Smooth muscle cell (in vitro differentiated cells): ENCODE data around the gene CCDC40. TPM values are rescaled to one million over a fixed set of nuclear protein-coding genes. Genes with fewer than 3 reads are reported as not detected.

Experiments used
- DNase-seq: peaks from one replicate; lab custom pipeline; 2025; ENCODE audit not compliant: unreplicated experiment; lab: John Stamatoyannopoulos, UW
- H2AFZ ChIP-seq: fragments of 200-600 bp; sonication (generic); 2 replicates; pipeline ENCODE4 v1.6.0; 2016; ENCODE audit warnings: antibody characterized with exemption, low read depth, mild to moderate bottlenecking
- H3F3A ChIP-seq: fragments of 200-600 bp; sonication (generic); 2 replicates; pipeline ENCODE4 v1.6.0; 2017; ENCODE audit warnings: antibody characterized with exemption, low read depth
- H3K27ac ChIP-seq: fragments of 200-600 bp; sonication (generic); 2 replicates; pipeline ENCODE4 v1.5.1; 2016; ENCODE audit warnings: low read depth, mild to moderate bottlenecking
- H3K27me3 ChIP-seq: fragments of 200-600 bp; sonication (generic); 2 replicates; pipeline ENCODE4 v1.6.1; 2016; ENCODE audit warnings: low read depth, mild to moderate bottlenecking
- H3K36me3 ChIP-seq: fragments of 200-600 bp; sonication (generic); 2 replicates; pipeline ENCODE4 v1.5.1; 2016; ENCODE audit warnings: low read depth
- H3K4me1 ChIP-seq: fragments of 200-600 bp; sonication (generic); 2 replicates; pipeline ENCODE4 v1.5.1; 2016; ENCODE audit warnings: low read depth
- H3K4me2 ChIP-seq: fragments of 200-600 bp; sonication (generic); 2 replicates; pipeline ENCODE4 v1.6.0; 2016; ENCODE audit warnings: mild to moderate bottlenecking
- H3K4me3 ChIP-seq: fragments of 200-600 bp; sonication (generic); 2 replicates; pipeline ENCODE4 v1.5.1; 2016; ENCODE audit warnings: mild to moderate bottlenecking
- H3K79me2 ChIP-seq: fragments of 200-600 bp; sonication (generic); 2 replicates; pipeline ENCODE4 v1.6.0; 2016; ENCODE audit warnings: low read depth, mild to moderate bottlenecking
- H3K9ac ChIP-seq: fragments of 200-600 bp; sonication (generic); 2 replicates; pipeline ENCODE4 v1.6.0; 2016; ENCODE audit warnings: low read depth
- H3K9me3 ChIP-seq: fragments of 200-600 bp; sonication (generic); replicated peaks from 2 replicates; pipeline ENCODE4 v1.5.1; 2016; ENCODE audit warnings: low read depth
- H4K20me1 ChIP-seq: fragments of 200-600 bp; sonication (generic); 2 replicates; pipeline ENCODE4 v1.6.0; 2016; ENCODE audit warnings: low read depth
- CTCF ChIP-seq: fragments of 200-600 bp; sonication (generic); IDR thresholded peaks from 2 replicates; pipeline ENCODE4 v1.5.1; 2017; ENCODE audit warnings: borderline replicate concordance, mild to moderate bottlenecking, antibody characterized with exemption; ENCODE audit not compliant: insufficient read depth, poor library complexity, severe bottlenecking
- WGBS: methylation state at CpG from one replicate; pipeline ENCODE4 v1.1.7; 2016; ENCODE audit warnings: low lambda C conversion rate; 5-methylcytosine and 5-hydroxymethylcytosine counted together
- polyA plus RNA-seq: library from polyadenylated mRNA; unstranded; fragments of >200 nt; fragmentation: Nextera tagmentation; extraction: Ambion mirVana; gene quantifications from 2 replicates; pipeline ENCODE4 v1.2.1, GENCODE V29; 2016
- total RNA-seq: library from RNA; depleted of rRNA; stranded (reverse); fragments of >200 nt; gene quantifications from 2 replicates; pipeline ENCODE4 v1.2.3, GENCODE V29; 2014

The CCDC40 gene
- total and polyA plus RNA-seq, 2 experiments from 2014 or later: 0.81 to 5.9 TPM

GRCh38 chr17:80063830-80064585 lies 27.6 kb downstream of the CCDC40 start:
- 59% methylated on average over 27 of the region's 27 CpGs for WGBS
- Histone ChIP-seq H3K36me3 (no peaks in the 10 kb centered on the region), H3K27ac (peak overlapping the region; percentile 29), H3K4me1 (peaks cover 7% of the 10 kb centered on the region), H4K20me1 (no peaks in the 10 kb centered on the region), H3K79me2 (no peaks in the 10 kb centered on the region), H3F3A (no peaks in the 10 kb centered on the region), H2AFZ (no peak overlapping the region), H3K9me3 (no peaks in the 10 kb centered on the region), H3K27me3 (no peaks in the 10 kb centered on the region), H3K4me2 (no peak overlapping the region), H3K4me3 (no peak overlapping the region), H3K9ac (no peak overlapping the region)
- DNase-seq: peak; percentile 6
- no peak for TF ChIP-seq CTCF

GRCh38 chr17:80064696-80065095 lies 28.3 kb downstream of the CCDC40 start:
- no peak overlapping the region for H2AFZ ChIP-seq
- no peaks in the 10 kb centered on the region for H4K20me1 ChIP-seq
- H3K36me3 ChIP-seq: no peaks in the 10 kb centered on the region
- H3K27ac ChIP-seq: no peak overlapping the region
- H3K9me3 ChIP-seq: no peaks in the 10 kb centered on the region
- no peak overlapping the region for H3K4me2 ChIP-seq
- H3K79me2 ChIP-seq: no peaks in the 10 kb centered on the region
- H3F3A ChIP-seq: no peaks in the 10 kb centered on the region
- WGBS: 94% methylated on average over 7 of the region's 8 CpGs
- no peak for DNase-seq
- H3K4me1 ChIP-seq: peaks cover 7% of the 10 kb centered on the region
- no peak overlapping the region for H3K4me3 ChIP-seq
- no peak for TF ChIP-seq CTCF
- no peak overlapping the region for H3K9ac ChIP-seq
- no peaks in the 10 kb centered on the region for H3K27me3 ChIP-seq

GRCh38 chr17:80065478-80066170 lies 29.2 kb downstream of the CCDC40 start:
- no peaks in the 10 kb centered on the region for H4K20me1 ChIP-seq
- H3K27me3 ChIP-seq: no peaks in the 10 kb centered on the region
- peaks cover 7% of the 10 kb centered on the region for H3K4me1 ChIP-seq
- no peak for TF ChIP-seq CTCF
- H3K79me2 ChIP-seq: no peaks in the 10 kb centered on the region
- H3K36me3 ChIP-seq: no peaks in the 10 kb centered on the region
- H3K9me3 ChIP-seq: no peaks in the 10 kb centered on the region
- H3K4me3 ChIP-seq: no peak overlapping the region
- H3F3A ChIP-seq: no peaks in the 10 kb centered on the region
- no peak overlapping the region for H3K9ac ChIP-seq
- WGBS: 76% methylated on average over 32 of the region's 32 CpGs
- DNase-seq: no peak
- H2AFZ ChIP-seq: no peak overlapping the region
- H3K4me2 ChIP-seq: no peak overlapping the region
- no peak overlapping the region for H3K27ac ChIP-seq
